Measurements from ENCODE around the gene DAAM2. TPM values are rescaled to one million over a fixed set of nuclear protein-coding genes. Genes with fewer than 3 reads are reported as not detected.

The DAAM2 gene
- total RNA-seq, 1 donor from 2014 or later: 0.59 TPM

DNA sequence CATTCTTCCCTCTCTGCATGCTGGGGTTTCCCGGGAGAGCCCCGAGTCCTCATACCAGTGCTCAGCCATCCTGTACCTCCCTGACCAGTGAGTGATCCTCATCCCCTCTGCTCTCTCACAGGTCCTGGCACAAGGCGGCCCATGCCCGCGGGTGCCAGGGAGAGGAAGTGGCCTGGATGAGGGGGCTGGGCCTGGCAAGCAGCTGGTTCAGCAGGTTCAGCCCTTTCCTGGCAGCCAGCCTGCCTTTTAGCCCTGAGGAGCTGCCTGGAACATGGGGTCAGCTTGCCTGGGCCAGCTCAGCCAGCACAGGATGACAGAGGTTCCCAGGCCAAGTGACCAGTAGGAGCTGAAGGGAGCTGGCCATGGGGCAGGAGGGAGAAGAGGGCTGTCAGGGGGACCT is 131.2 kb downstream of the DAAM2 start:
- no peak for DNase-seq
- Mint-ChIP-seq H3K9me3 (ENCODE audit: unreplicated experiment) (no peaks in the 10 kb centered on the region), H3K4me3 (ENCODE audit: unreplicated experiment) (no peak overlapping the region), H3K4me1 (ENCODE audit: low read depth, unreplicated experiment) (no peaks in the 10 kb centered on the region), H3K27me3 (ENCODE audit: unreplicated experiment) (peaks cover 5% of the 10 kb centered on the region), H3K36me3 (ENCODE audit: unreplicated experiment) (peaks cover 4% of the 10 kb centered on the region), H3K27ac (ENCODE audit: unreplicated experiment) (no peak overlapping the region)
- TF ChIP-seq, protein P1, sequence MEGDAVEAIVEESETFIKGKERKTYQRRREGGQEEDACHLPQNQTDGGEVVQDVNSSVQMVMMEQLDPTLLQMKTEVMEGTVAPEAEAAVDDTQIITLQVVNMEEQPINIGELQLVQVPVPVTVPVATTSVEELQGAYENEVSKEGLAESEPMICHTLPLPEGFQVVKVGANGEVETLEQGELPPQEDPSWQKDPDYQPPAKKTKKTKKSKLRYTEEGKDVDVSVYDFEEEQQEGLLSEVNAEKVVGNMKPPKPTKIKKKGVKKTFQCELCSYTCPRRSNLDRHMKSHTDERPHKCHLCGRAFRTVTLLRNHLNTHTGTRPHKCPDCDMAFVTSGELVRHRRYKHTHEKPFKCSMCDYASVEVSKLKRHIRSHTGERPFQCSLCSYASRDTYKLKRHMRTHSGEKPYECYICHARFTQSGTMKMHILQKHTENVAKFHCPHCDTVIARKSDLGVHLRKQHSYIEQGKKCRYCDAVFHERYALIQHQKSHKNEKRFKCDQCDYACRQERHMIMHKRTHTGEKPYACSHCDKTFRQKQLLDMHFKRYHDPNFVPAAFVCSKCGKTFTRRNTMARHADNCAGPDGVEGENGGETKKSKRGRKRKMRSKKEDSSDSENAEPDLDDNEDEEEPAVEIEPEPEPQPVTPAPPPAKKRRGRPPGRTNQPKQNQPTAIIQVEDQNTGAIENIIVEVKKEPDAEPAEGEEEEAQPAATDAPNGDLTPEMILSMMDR (IDR thresholded peaks at IDR 0.05; ENCODE audit: partially characterized antibody, unreplicated experiment): no peak

DNA sequence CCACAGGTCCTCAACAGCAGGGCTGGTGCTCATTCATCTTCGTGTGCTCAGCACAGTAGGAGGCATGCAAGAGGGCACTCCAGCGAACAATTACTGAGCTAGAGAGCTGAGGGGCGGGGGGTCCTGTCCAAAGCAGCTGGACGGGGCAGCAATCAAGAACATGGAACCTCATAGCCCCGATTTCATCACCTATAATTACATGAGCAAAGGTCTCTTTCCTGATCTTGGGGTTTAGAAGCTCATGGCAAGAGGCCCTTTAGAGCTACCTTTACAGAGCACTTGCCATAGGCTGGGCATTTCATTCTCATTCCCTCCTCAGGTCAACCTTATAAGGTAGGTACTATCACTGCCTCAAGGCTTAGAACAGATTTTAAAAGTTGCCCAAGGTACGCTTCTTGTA is 131.7 kb downstream of the DAAM2 start:
- TF ChIP-seq, protein P1 (IDR thresholded peaks at IDR 0.05; ENCODE audit: partially characterized antibody, unreplicated experiment): no peak
- H3K4me1 Mint-ChIP-seq (ENCODE audit: low read depth, unreplicated experiment): no peaks in the 10 kb centered on the region
- peaks cover 7% of the 10 kb centered on the region for H3K27me3 Mint-ChIP-seq (ENCODE audit: unreplicated experiment)
- H3K4me3 Mint-ChIP-seq (ENCODE audit: unreplicated experiment): no peak overlapping the region
- peaks cover 4% of the 10 kb centered on the region for H3K36me3 Mint-ChIP-seq (ENCODE audit: unreplicated experiment)
- no peak overlapping the region for H3K27ac Mint-ChIP-seq (ENCODE audit: unreplicated experiment)
- DNase-seq: no peak
- H3K9me3 Mint-ChIP-seq (ENCODE audit: unreplicated experiment): no peaks in the 10 kb centered on the region

DNA sequence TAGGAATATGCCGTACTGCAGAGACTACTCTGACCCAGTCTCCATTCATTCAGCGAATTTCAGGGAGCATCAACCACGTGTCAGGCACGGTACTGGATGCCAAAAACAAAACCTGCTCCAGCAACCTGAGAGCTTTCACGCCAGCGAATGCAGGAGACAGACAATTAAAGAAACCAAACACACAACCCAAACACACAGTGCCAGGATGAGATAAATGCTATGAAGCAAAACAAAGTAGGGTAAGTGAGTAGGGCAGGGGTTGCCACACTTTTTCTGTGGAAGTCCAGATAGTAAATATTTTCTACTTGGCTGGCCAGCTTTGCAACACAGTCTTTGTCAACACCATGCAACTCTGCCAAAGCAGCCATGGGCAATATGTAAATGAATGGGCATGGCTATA is 132.1 kb downstream of the DAAM2 start:
- Mint-ChIP-seq H3K36me3 (ENCODE audit: unreplicated experiment) (peaks cover 4% of the 10 kb centered on the region), H3K9me3 (ENCODE audit: unreplicated experiment) (no peaks in the 10 kb centered on the region), H3K27me3 (ENCODE audit: unreplicated experiment) (peaks cover 7% of the 10 kb centered on the region), H3K4me3 (ENCODE audit: unreplicated experiment) (no peak overlapping the region), H3K4me1 (ENCODE audit: low read depth, unreplicated experiment) (no peaks in the 10 kb centered on the region), H3K27ac (ENCODE audit: unreplicated experiment) (no peak overlapping the region)
- TF ChIP-seq, protein P1 (IDR thresholded peaks at IDR 0.05; ENCODE audit: partially characterized antibody, unreplicated experiment): no peak
- DNase-seq: no peak

DNA sequence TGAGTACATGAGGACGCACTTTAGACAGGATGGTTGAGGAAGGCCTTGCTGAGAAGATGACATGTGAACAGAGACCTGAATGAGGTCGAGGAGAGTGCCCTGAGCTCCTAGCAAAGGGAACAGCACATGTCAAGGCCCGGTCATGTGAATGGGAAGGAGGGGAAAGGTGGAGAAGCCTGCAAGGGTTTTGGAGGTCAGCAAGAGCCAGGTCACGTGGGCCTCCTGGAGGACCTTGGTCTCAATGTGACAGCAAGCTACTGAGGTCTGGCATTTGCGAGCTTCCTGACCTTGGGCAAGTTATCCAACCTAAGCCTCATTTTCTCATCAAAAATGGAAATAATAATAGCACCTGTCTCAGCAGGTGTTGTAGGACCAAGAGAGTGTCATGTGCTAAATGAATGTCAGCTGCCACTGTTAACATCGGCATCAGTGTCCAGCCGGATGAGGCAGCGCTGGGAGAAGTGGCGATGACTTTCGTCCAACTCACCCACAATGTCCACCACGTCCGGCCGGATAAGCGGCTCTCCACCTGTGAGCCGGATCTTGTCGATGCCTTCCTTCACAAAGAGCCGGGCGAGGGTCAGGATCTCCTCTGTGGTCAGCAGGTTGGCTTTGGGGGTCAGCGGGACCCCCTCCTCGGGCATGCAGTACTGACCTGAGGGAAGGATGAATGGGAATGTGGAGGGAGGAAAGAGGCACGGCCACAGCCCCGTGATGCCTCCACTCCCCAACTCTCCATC is 133.2 kb downstream of the DAAM2 start:
- H3K9me3 Mint-ChIP-seq (ENCODE audit: unreplicated experiment): no peaks in the 10 kb centered on the region
- DNase-seq: no peak
- H3K27me3 Mint-ChIP-seq (ENCODE audit: unreplicated experiment): peaks cover 7% of the 10 kb centered on the region
- no peak overlapping the region for H3K27ac Mint-ChIP-seq (ENCODE audit: unreplicated experiment)
- peaks cover 4% of the 10 kb centered on the region for H3K36me3 Mint-ChIP-seq (ENCODE audit: unreplicated experiment)
- H3K4me1 Mint-ChIP-seq (ENCODE audit: low read depth, unreplicated experiment): no peaks in the 10 kb centered on the region
- TF ChIP-seq, protein P1 (IDR thresholded peaks at IDR 0.05; ENCODE audit: partially characterized antibody, unreplicated experiment): no peak
- H3K4me3 Mint-ChIP-seq (ENCODE audit: unreplicated experiment): no peak overlapping the region

DNA sequence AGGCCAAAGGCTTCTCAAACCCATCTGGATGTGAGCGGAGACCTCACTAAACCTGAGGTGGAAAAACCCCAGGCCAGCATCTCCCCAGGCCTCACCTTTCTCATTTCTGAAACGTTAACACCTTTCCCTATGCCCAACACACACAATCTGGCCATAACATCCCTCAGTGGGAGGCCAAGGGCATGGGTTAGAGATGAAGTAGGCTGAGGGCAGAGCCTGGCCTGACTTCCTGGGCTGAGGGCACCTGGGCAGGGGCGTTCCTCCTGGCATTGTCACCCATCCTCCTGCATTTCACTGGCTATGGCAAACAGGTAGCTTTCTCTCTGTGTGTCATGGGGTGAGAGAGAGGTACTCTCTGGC is 133.7 kb downstream of the DAAM2 start:
- Mint-ChIP-seq H3K36me3 (ENCODE audit: unreplicated experiment) (peaks cover 4% of the 10 kb centered on the region), H3K27me3 (ENCODE audit: unreplicated experiment) (peaks cover 7% of the 10 kb centered on the region), H3K4me1 (ENCODE audit: low read depth, unreplicated experiment) (no peaks in the 10 kb centered on the region), H3K4me3 (ENCODE audit: unreplicated experiment) (no peak overlapping the region), H3K9me3 (ENCODE audit: unreplicated experiment) (no peaks in the 10 kb centered on the region), H3K27ac (ENCODE audit: unreplicated experiment) (no peak overlapping the region)
- TF ChIP-seq, protein P1 (IDR thresholded peaks at IDR 0.05; ENCODE audit: partially characterized antibody, unreplicated experiment): no peak
- DNase-seq: no peak

Data from glutamatergic neuron (in vitro differentiated cells).